Umbilical cord (tissue), 2 donors: Measurements from ENCODE around the gene SEC31B. TPM values are rescaled to one million over a fixed set of nuclear protein-coding genes. Genes with fewer than 3 reads are reported as not detected.

Experiments used
- DNase-seq: peaks from one replicate; pipeline ENCODE4 v3.0.0-alpha.2; 2015; ENCODE audit warnings: low spot score
- total RNA-seq: library from RNA; depleted of rRNA; stranded (reverse); fragments of >200 nt; gene quantifications from one replicate; pipeline ENCODE4 v1.2.3, GENCODE V29; 2014; ENCODE audit warnings: low replicate concordance; ENCODE audit not compliant: insufficient read depth

The SEC31B gene
- total RNA-seq, 1 donor from 2014 or later: 4.6 TPM

- DNase-seq: no peak
Measured at GRCh38 chr10:100528921-100529474, 9.3 kb upstream of the SEC31B start.

GRCh38 chr10:100528123-100528886 is 8.6 kb upstream of the SEC31B start:
- no peak for DNase-seq

- no peak for DNase-seq
Measured at GRCh38 chr10:100524638-100525037, 5.0 kb upstream of the SEC31B start.

- DNase-seq: no peak
Measured at GRCh38 chr10:100524206-100524605, 4.5 kb upstream of the SEC31B start.

GRCh38 chr10:100522945-100523344 is 3.3 kb upstream of the SEC31B start:
- DNase-seq: no peak

GRCh38 chr10:100522107-100522801 is 2.6 kb upstream of the SEC31B start:
- DNase-seq: no peak

GRCh38 chr10:100520811-100521210 is 1.1 kb upstream of the SEC31B start:
- no peak for DNase-seq

GRCh38 chr10:100518761-100519241 is 860 bp downstream of the SEC31B start:
- peak; percentile 65 for DNase-seq

GRCh38 chr10:100516847-100517246 is 2.8 kb downstream of the SEC31B start:
- DNase-seq: no peak

GRCh38 chr10:100515612-100516011 is 4.0 kb downstream of the SEC31B start:
- DNase-seq: no peak

- DNase-seq: no peak
Measured at GRCh38 chr10:100510533-100511308, 8.9 kb downstream of the SEC31B start.

GRCh38 chr10:100509241-100509840 is 10.3 kb downstream of the SEC31B start:
- no peak for DNase-seq

GRCh38 chr10:100508691-100509150 is 10.9 kb downstream of the SEC31B start:
- DNase-seq: peak; percentile 47

GRCh38 chr10:100508266-100508665 is 11.4 kb downstream of the SEC31B start:
- DNase-seq: no peak

GRCh38 chr10:100507357-100507732 is 12.3 kb downstream of the SEC31B start:
- DNase-seq: no peak

- DNase-seq: peak; percentile 36
Measured at GRCh38 chr10:100506596-100507356, 12.9 kb downstream of the SEC31B start.

GRCh38 chr10:100505164-100505563 is 14.5 kb downstream of the SEC31B start:
- DNase-seq: no peak

GRCh38 chr10:100504096-100504495 is 15.6 kb downstream of the SEC31B start:
- DNase-seq: no peak

- DNase-seq: no peak
Measured at GRCh38 chr10:100502926-100503494, 16.7 kb downstream of the SEC31B start.

GRCh38 chr10:100501423-100501822 is 18.2 kb downstream of the SEC31B start:
- DNase-seq: no peak
